ENCODE measurements around the gene ADAM10. TPM values are rescaled to one million over a fixed set of nuclear protein-coding genes. Genes with fewer than 3 reads are reported as not detected.

ADAM10 gene
- total RNA-seq, 2 donors from 2014 or later: 191 to 211 TPM

- H3K4me3 ChIP-seq (ENCODE audit: low read length): no peak overlapping the region
- DNase-seq: no peak
- peaks cover 32% of the 10 kb centered on the region for H3K9me3 ChIP-seq (ENCODE audit: control insufficient read depth, low read length)
- no peak for TF ChIP-seq CTCF (conservative IDR thresholded peaks at IDR 0.05)
- peaks cover 35% of the 10 kb centered on the region for H3K36me3 ChIP-seq (ENCODE audit: control insufficient read depth, insufficient read depth, low read length)
- no peaks in the 10 kb centered on the region for H3K27me3 Mint-ChIP-seq (ENCODE audit: insufficient read depth)
- H3K9ac ChIP-seq (ENCODE audit: extremely low read depth, low read length, poor library complexity, severe bottlenecking): no peak overlapping the region
- 92 to 98% methylated on average over 5 to 6 of the region's 6 CpGs for whole genome bisulfite sequencing, 2 experiments (ENCODE audit: insufficient coverage in 1 of 2, insufficient read length in 1 of 2)
- H3K4me3 Mint-ChIP-seq: no peak overlapping the region
- H3K27ac ChIP-seq (ENCODE audit: low read depth, low read length): no peak overlapping the region
- peaks cover 27% of the 10 kb centered on the region for H3K4me1 Mint-ChIP-seq
- peaks cover 14% of the 10 kb centered on the region for H3K9me3 Mint-ChIP-seq
- H3K27me3 ChIP-seq (ENCODE audit: control insufficient read depth, insufficient read depth, low read length, poor library complexity, severe bottlenecking): no peaks in the 10 kb centered on the region
- no peaks in the 10 kb centered on the region for H3K4me1 ChIP-seq (ENCODE audit: control insufficient read depth, insufficient read depth, low read length)
- peaks cover 42% of the 10 kb centered on the region for H3K36me3 Mint-ChIP-seq (ENCODE audit: low read depth)
- H3K27ac Mint-ChIP-seq: peak overlapping the region; percentile 59
Measured at GRCh38 chr15:58696738-58697137, 52.8 kb downstream of the ADAM10 start.

GRCh38 chr15:58694641-58695398 lies 54.7 kb downstream of the ADAM10 start:
- Histone ChIP-seq H3K4me1 (ENCODE audit: control insufficient read depth, insufficient read depth, low read length) (no peaks in the 10 kb centered on the region), H3K4me3 (ENCODE audit: low read length) (no peak overlapping the region), H3K9ac (ENCODE audit: extremely low read depth, low read length, poor library complexity, severe bottlenecking) (no peak overlapping the region), H3K36me3 (ENCODE audit: control insufficient read depth, insufficient read depth, low read length) (peaks cover 16% of the 10 kb centered on the region), H3K27ac (ENCODE audit: low read depth, low read length) (no peak overlapping the region), H3K9me3 (ENCODE audit: control insufficient read depth, low read length) (peaks cover 15% of the 10 kb centered on the region), H3K27me3 (ENCODE audit: control insufficient read depth, insufficient read depth, low read length, poor library complexity, severe bottlenecking) (no peaks in the 10 kb centered on the region)
- H3K36me3 Mint-ChIP-seq (ENCODE audit: low read depth): peaks cover 23% of the 10 kb centered on the region
- H3K27ac Mint-ChIP-seq: peak overlapping the region; percentile 70
- peaks cover 34% of the 10 kb centered on the region for H3K4me1 Mint-ChIP-seq
- H3K27me3 Mint-ChIP-seq (ENCODE audit: insufficient read depth): no peaks in the 10 kb centered on the region
- no peak for DNase-seq
- H3K9me3 Mint-ChIP-seq: peaks cover 7% of the 10 kb centered on the region
- no peak overlapping the region for H3K4me3 Mint-ChIP-seq
- 91 to 100% methylated on average over 1 to 3 of the region's 3 CpGs for WGBS, 2 experiments (ENCODE audit: insufficient coverage in 1 of 2, insufficient read length in 1 of 2)
- TF ChIP-seq CTCF (conservative IDR thresholded peaks at IDR 0.05): no peak

- Histone ChIP-seq H3K9ac (ENCODE audit: extremely low read depth, low read length, poor library complexity, severe bottlenecking) (no peak overlapping the region), H3K9me3 (ENCODE audit: control insufficient read depth, low read length) (no peaks in the 10 kb centered on the region), H3K4me3 (ENCODE audit: low read length) (no peak overlapping the region), H3K27ac (ENCODE audit: low read depth, low read length) (no peak overlapping the region), H3K27me3 (ENCODE audit: control insufficient read depth, insufficient read depth, low read length, poor library complexity, severe bottlenecking) (no peaks in the 10 kb centered on the region), H3K4me1 (ENCODE audit: control insufficient read depth, insufficient read depth, low read length) (no peaks in the 10 kb centered on the region), H3K36me3 (ENCODE audit: control insufficient read depth, insufficient read depth, low read length) (peaks cover 13% of the 10 kb centered on the region)
- WGBS, 2 experiments (ENCODE audit: insufficient coverage in 1 of 2, insufficient read length in 1 of 2): 98 to 100% methylated on average over 1 to 3 of the region's 3 CpGs
- Mint-ChIP-seq H3K27me3 (ENCODE audit: insufficient read depth) (no peaks in the 10 kb centered on the region), H3K4me1 (peaks cover 27% of the 10 kb centered on the region), H3K4me3 (no peak overlapping the region), H3K27ac (no peak overlapping the region), H3K9me3 (no peaks in the 10 kb centered on the region), H3K36me3 (ENCODE audit: low read depth) (peaks cover 9% of the 10 kb centered on the region)
- no peak for TF ChIP-seq CTCF (conservative IDR thresholded peaks at IDR 0.05)
- no peak for DNase-seq
Measured at GRCh38 chr15:58690703-58691102, 58.8 kb downstream of the ADAM10 start.
